Upper lobe of left lung (tissue), 6 donors: ENCODE measurements around the gene NYNRIN. TPM values are rescaled to one million over a fixed set of nuclear protein-coding genes. Genes with fewer than 3 reads are reported as not detected.

Experiments
- ATAC-seq, 2 donors: fragments of 200-7000 bp; cut with Tn5 transposase; one replicate each; pipeline ENCODE4 v1.9.1; 2022; ENCODE audit warnings: mild to moderate bottlenecking in 2 of 2, moderate library complexity in 2 of 2; ENCODE audit not compliant: low FRiP score in 2 of 2
- DNase-seq, 2 donors: peaks; one replicate each; pipeline ENCODE4 v3.0.0-alpha.2; 2019 to 2020
- H3K27ac ChIP-seq, 4 donors: fragments of 200-600 bp; sonication (generic); one replicate each; pipeline ENCODE4 v1.5.1; 2016 to 2019
- H3K27me3 ChIP-seq, 4 donors: fragments of 200-600 bp; sonication (generic); one replicate each; pipeline ENCODE4 v1.5.1; 2017 to 2019
- H3K36me3 ChIP-seq, 4 donors: fragments of 200-600 bp; sonication (generic); one replicate each; pipeline ENCODE4 v1.5.1; 2016 to 2019
- H3K4me1 ChIP-seq, 4 donors: fragments of 200-600 bp; sonication (generic); one replicate each; pipeline ENCODE4 v1.5.1; 2018 to 2019
- H3K4me3 ChIP-seq, 4 donors: fragments of 200-600 bp; sonication (generic); one replicate each; pipeline ENCODE4 v1.5.1; 2017 to 2019; ENCODE audit warnings: mild to moderate bottlenecking in 2 of 4, moderate library complexity in 1 of 4
- H3K9me3 ChIP-seq, 4 donors: fragments of 200-600 bp; sonication (generic); one replicate each; pipeline ENCODE4 v1.5.1; 2018 to 2019
- CTCF ChIP-seq, 6 experiments: fragments of 450-650 bp in 4 of 6; fragments of 200-600 bp in 2 of 6; sonication (generic) in 2 of 6; IDR thresholded peaks; one replicate each; pipeline ENCODE4 v1.5.1; 2016 to 2019; ENCODE audit warnings: antibody characterized with exemption in 6 of 6
- EP300 ChIP-seq, 4 donors: sonication (generic); formaldehyde crosslinking; IDR thresholded peaks; one replicate each; pipeline ENCODE4 v1.5.1; 2017; ENCODE audit warnings: antibody characterized with exemption in 4 of 4, control low read depth in 2 of 4
- POLR2A ChIP-seq, 4 donors: fragments of 450-650 bp; IDR thresholded peaks; one replicate each; pipeline ENCODE4 v1.5.1; 2016 to 2017; ENCODE audit warnings: antibody characterized with exemption in 4 of 4, mild to moderate bottlenecking in 2 of 4
- POLR2AphosphoS5 ChIP-seq, 2 donors: sonication (generic); formaldehyde crosslinking; IDR thresholded peaks; one replicate each; pipeline ENCODE4 v1.5.1; 2017; ENCODE audit warnings: antibody characterized with exemption in 2 of 2
- WGBS, 2 donors: methylation state at CpG; one replicate each; pipeline ENCODE4 v1.1.5; 2017 to 2018; 5-methylcytosine and 5-hydroxymethylcytosine counted together
- small RNA-seq, 4 donors: library from RNA; depleted of rRNA; stranded (forward); fragments of <200 nt; gene quantifications; one replicate each; pipeline ENCODE3, GENCODE V24; 2016
- total RNA-seq, 6 donors: library from RNA; depleted of rRNA in 4 of 6; stranded (reverse); fragments of >200 nt in 4 of 6; gene quantifications; one replicate each; pipeline versions ENCODE4 v1.1.0 to v1.2.1, GENCODE V29; 2016 to 2021
- donor health status: DM: no; HTN: no; CAD: no; lungs with moderate emphysema.
- donor health status: DM: no; HTN: yes; CAD: no; lungs with severe emphysema.

NYNRIN gene
- total RNA-seq, 6 donors from 2014 or later, result 5.5 to 18.7 (median 14.4) TPM

- H3K4me3 ChIP-seq, result no peak overlapping the region
- TF ChIP-seq POLR2A (IDR thresholded peaks at IDR 0.05) (no peak), CTCF (IDR thresholded peaks at IDR 0.05) (no peak), EP300 (IDR thresholded peaks at IDR 0.05) (no peak), POLR2AphosphoS5 (IDR thresholded peaks at IDR 0.05) (no peak)
- no peaks in the 10 kb centered on the region for H3K9me3 ChIP-seq
- H3K27ac ChIP-seq, result no peak overlapping the region
- 90 to 94% methylated on average over 3 of the region's 3 CpGs for WGBS, 2 donors
- no peaks in the 10 kb centered on the region for H3K36me3 ChIP-seq
- no peak for DNase-seq
- no peaks in the 10 kb centered on the region for H3K4me1 ChIP-seq
- H3K27me3 ChIP-seq, result no peaks in the 10 kb centered on the region
- no peak for ATAC-seq
Observed at GRCh38 chr14:24465805-24466204, 67.0 kb downstream of the NYNRIN start.

Small RNA genes within 50 kb of the gene (small RNA-seq; reads per million reads assigned to genes)
- 0 reads per million in 4 donors for gene RF00026

Other genes with a start within 250 kb of the NYNRIN start
- gene IRF9, start 237.7 kb upstream of the NYNRIN start, total RNA-seq, result 100 to 1,000 TPM in 3 of 6 donors, 10 to 100 TPM in 3; 78.2 to 192 (median 107) TPM
- gene REC8, start 226.9 kb upstream of the NYNRIN start, total RNA-seq, result 10 to 100 TPM; 16.0 to 76.5 (median 29.4) TPM
- gene IPO4, start 210.2 kb upstream of the NYNRIN start, total RNA-seq, result 10 to 100 TPM; 20.8 to 50.3 (median 35.2) TPM
- gene TM9SF1, start 203.6 kb upstream of the NYNRIN start, total RNA-seq, result 10 to 100 TPM; 15.7 to 75.4 (median 53.8) TPM
- 1 to 10 TPM in 1 of 6 donors, not detected in 5; 1.3 TPM for gene TSSK4, start 193.3 kb upstream of the NYNRIN start, total RNA-seq
- 100 to 1,000 TPM in 1 of 6 donors, 10 to 100 TPM in 5; 39.9 to 112 (median 61.5) TPM for gene CHMP4A, start 185.5 kb upstream of the NYNRIN start, total RNA-seq
- gene MDP1, start 182.9 kb upstream of the NYNRIN start, total RNA-seq, result 10 to 100 TPM in 4 of 6 donors, 1 to 10 TPM in 2; 8.1 to 21.1 (median 12.7) TPM
- gene NEDD8, start 166.6 kb upstream of the NYNRIN start, total RNA-seq, result 100 to 1,000 TPM in 4 of 6 donors, 10 to 100 TPM in 2; 39.8 to 144 (median 121) TPM
- 10 to 100 TPM; 26.2 to 76.9 (median 47.2) TPM for gene GMPR2, start 166.1 kb upstream of the NYNRIN start, total RNA-seq
- gene TINF2, start 156.4 kb upstream of the NYNRIN start, total RNA-seq, result 100 to 1,000 TPM in 1 of 6 donors, 10 to 100 TPM in 5; 46.1 to 109 (median 86.4) TPM
- gene TGM1, start 135.8 kb upstream of the NYNRIN start, total RNA-seq, result 10 to 100 TPM in 4 of 6 donors, 1 to 10 TPM in 2; 9.1 to 29.2 (median 11.1) TPM
- 100 to 1,000 TPM in 1 of 6 donors, 10 to 100 TPM in 5; 22.7 to 125 (median 58.9) TPM for gene RABGGTA, start 127.4 kb upstream of the NYNRIN start, total RNA-seq
- gene DHRS1, start 99.2 kb upstream of the NYNRIN start, total RNA-seq, result 10 to 100 TPM; 23.0 to 60.3 (median 32.8) TPM
- gene NOP9, start 99.2 kb upstream of the NYNRIN start, total RNA-seq, result 10 to 100 TPM; 13.3 to 31.4 (median 22.6) TPM
- 10 to 100 TPM in 5 of 6 donors, 1 to 10 TPM in 1; 9.4 to 14.8 (median 12.8) TPM for gene CIDEB, start 91.0 kb upstream of the NYNRIN start, total RNA-seq
- 10 to 100 TPM in 4 of 6 donors, 1 to 10 TPM in 2; 6.2 to 49.2 (median 10.9) TPM for gene LTB4R2, start 88.9 kb upstream of the NYNRIN start, total RNA-seq
- 10 to 100 TPM; 11.1 to 71.2 (median 17.7) TPM for gene LTB4R, start 87.5 kb upstream of the NYNRIN start, total RNA-seq
- 100 to 1,000 TPM in 2 of 6 donors, 10 to 100 TPM in 4; 22.4 to 159 (median 43.7) TPM for gene ADCY4, start 63.9 kb upstream of the NYNRIN start, total RNA-seq
- gene RIPK3, start 59.0 kb upstream of the NYNRIN start, total RNA-seq, result 10 to 100 TPM; 16.1 to 92.2 (median 29.1) TPM
- gene NFATC4, start 30.8 kb upstream of the NYNRIN start, total RNA-seq, result 10 to 100 TPM in 5 of 6 donors, 1 to 10 TPM in 1; 8.5 to 98.5 (median 42.1) TPM
- 1 to 10 TPM; 1.1 to 4.2 (median 3.1) TPM for gene CBLN3, start 30.7 kb downstream of the NYNRIN start, total RNA-seq
- 100 to 1,000 TPM in 1 of 6 donors, 10 to 100 TPM in 5; 43.9 to 136 (median 66.4) TPM for gene KHNYN, start 31.0 kb downstream of the NYNRIN start, total RNA-seq
- 10 to 100 TPM; 34.9 to 88.0 (median 52.6) TPM for gene SDR39U1, start 43.8 kb downstream of the NYNRIN start, total RNA-seq
- gene CMA1, start 109.3 kb downstream of the NYNRIN start, total RNA-seq, result 1 to 10 TPM in 1 of 6 donors, under 1 TPM in 1, not detected in 4; 0.37 to 1.8 TPM
- 10 to 100 TPM in 1 of 6 donors, 1 to 10 TPM in 2, under 1 TPM in 1, not detected in 2; 0.89 to 20.9 (median 3.7) TPM for gene CTSG, start 177.2 kb downstream of the NYNRIN start, total RNA-seq
- 1 to 10 TPM; 1.7 to 5.9 (median 4.5) TPM for gene GZMH, start 210.7 kb downstream of the NYNRIN start, total RNA-seq
- gene GZMB, start 235.2 kb downstream of the NYNRIN start, total RNA-seq, result 10 to 100 TPM in 3 of 6 donors, 1 to 10 TPM in 3; 2.1 to 12.0 (median 9.8) TPM